HG03139 (cell line): ENCODE results near the gene RAB40A.
"Not testable (repeated sequence)": the region's sequence is repeated elsewhere in the genome, so short reads cannot be mapped to it uniquely, and the experiment has no call there.

Source experiments
- ATAC-seq: cut with Tn5 transposase; IDR thresholded peaks from one replicate; pipeline ENCODE4 v1.9.1; 2021; ENCODE audit not compliant: unreplicated experiment

The RAB40A gene

DNA sequence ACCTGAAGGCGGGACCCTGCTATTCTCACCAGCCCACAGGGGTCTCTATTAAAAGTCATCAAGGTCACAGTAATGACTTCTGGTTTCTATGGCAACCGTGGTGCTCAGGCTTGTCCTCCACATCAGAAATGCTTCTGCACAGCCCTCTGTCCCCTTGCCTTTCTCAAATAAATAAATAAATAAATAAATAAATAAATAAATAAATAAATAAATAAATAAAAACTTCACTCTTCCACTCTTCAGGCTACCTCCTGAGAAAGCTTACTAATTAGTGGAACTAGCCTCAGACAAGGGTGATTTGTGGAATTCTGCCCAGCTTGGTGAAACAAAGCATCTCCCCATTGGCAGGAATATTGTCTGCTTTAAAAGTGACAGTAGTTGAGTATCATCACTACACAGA is 5.5 kb upstream of the RAB40A start:
- ATAC-seq: no peak

DNA sequence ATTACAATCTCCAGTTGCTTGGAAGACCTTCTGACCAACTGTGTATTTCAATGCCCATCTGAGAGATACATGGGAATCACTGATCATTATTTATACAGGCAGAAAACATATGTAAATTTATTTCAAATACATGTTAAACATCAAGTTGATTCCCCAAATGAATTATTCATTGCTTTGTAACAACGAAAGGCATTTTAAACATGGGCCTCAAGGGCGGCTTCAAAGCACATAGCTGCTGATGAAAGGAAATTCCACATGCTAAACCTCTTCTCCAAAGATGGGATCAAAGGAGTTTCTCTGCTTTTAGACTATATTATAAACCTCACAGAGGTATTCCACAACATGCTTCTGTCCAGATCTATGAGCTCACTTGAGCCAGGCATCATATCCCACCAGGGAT is 4.3 kb upstream of the RAB40A start:
- ATAC-seq: no peak

DNA sequence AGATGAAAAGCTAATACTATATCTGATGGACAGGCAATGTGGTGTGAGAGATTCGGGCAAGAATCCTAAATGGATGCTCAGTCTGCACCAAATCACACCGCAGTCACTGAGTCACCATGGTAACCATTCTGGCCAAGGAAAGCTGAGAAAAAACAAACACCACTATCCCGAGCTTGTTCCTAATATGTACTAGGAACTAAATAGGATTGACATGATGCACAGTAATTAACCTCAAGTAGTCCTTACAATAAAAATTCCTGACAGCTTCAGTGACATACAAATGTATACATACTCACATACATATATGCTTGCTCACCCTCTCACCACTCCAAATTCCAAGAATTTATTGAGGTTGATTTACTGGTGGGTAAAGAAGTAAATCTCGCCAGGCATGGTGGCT is 1.1 kb upstream of the RAB40A start:
- ATAC-seq: no peak

DNA sequence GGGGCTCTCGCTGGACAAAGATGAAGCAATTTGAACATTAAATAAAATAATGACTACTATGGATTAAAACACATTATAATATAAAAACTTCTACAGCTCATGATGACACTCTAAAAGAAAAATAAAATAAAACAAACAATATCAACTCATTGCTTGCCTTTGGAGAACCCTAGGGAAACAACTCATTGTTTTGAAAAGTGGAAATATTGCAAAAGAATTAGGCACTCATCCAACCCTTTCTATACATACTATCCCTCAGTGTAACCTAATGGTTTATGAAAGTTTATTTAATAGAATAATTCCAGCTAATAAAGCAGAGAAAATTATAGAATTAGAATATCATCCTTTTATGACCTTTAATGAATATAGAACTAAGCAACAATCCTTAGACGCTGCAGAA is 718 bp downstream of the RAB40A start:
- no peak for ATAC-seq

DNA sequence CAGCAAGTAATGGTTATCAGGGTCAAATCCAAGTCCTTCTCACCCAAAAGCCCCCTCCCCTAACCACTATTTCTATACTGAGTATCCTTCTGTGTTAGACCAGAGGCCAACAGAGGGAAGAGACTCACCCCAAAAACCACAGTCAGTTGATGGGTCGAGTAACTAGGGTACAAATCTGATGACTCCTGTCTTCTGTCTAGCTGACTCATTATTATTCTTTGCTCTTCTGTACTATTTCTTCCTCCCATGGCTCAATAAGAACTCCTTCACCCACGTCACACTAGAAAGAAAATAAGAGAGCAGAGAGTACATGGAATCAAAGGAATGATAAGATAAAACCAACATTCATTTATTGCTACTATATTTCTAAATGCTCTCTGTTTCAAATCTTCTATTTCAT is 2.0 kb downstream of the RAB40A start:
- no peak for ATAC-seq

DNA sequence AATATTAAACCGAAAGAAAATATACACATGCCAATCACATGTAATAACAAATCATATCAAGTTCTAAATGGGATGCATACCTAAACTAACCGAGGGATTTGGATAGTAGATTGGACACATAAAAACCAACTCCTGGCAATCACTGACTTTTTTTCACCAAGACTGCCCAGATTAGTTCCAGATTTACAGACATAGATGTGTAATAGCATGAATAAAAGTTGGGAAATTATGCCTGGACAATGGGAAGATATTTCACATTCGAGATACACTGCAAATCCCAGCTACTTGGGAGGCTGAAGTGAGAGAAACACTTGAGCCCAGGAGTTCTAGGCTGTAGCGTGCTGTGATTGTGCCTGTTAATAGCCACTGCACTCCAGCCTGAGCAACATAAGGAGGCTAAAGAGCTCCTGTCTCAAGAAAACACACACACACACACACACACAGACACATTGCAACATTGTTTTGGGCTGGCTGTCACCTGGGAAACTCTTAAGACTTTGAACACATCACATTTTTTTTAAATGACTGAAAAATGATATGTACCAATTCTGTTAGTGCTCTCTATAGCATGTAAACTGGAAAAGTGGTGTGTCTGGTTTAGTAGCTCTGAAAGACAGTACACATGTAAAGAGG is 5.7 kb downstream of the RAB40A start:
- ATAC-seq: no peak

DNA sequence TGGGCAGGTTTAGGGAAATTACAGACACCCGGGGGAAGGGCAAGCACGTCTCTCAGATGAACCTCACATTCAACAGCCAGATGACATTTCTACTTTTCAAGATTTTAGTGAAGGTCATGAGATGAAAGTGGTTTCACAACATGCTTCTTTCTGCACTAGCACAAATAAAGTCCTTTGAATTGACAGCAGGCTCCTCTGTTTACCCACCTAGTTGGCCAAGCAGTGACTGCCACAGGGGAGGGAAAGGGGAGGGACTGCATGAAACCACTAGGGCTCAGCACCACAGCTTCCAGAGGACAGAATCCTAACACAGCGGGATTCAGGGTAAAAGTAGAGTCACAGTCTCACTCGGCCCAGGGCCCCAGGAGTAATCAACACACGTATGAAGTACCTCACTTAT is 6.2 kb downstream of the RAB40A start:
- ATAC-seq: no peak

DNA sequence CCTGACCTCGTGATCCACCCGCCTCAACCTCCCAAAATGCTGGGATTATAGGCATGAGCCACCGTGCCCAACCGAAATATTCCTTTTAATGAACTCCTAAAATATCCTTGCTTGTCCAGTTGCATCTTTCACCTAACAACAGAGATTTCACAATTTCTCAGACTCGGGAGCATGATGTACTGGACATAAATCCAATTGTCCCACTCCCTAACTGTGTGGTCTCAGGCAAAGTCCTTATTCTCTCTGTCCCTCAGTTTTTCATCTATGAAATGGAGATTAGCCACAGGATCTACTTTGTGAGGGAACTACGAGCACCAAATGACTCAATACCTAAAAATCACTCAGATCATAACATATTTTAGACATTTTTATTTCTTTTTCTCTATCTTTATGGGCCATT is 9.3 kb downstream of the RAB40A start:
- no peak for ATAC-seq

DNA sequence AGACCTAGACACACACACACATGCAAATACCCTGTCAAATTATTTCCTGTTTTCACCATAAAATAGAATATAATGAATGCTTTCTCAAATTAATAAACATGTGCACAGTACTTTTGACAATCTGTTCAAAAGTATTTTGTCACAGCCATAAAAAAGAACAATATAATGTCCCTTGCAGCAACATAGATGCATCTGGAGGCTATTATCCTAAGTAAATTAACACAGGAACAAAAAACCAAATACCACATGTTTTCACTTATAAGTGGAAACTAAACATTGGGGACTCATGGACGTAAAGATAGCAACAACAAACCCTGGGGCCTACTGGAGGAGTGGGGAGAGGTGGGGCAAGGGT is 15.5 kb downstream of the RAB40A start:
- ATAC-seq: no peak

DNA sequence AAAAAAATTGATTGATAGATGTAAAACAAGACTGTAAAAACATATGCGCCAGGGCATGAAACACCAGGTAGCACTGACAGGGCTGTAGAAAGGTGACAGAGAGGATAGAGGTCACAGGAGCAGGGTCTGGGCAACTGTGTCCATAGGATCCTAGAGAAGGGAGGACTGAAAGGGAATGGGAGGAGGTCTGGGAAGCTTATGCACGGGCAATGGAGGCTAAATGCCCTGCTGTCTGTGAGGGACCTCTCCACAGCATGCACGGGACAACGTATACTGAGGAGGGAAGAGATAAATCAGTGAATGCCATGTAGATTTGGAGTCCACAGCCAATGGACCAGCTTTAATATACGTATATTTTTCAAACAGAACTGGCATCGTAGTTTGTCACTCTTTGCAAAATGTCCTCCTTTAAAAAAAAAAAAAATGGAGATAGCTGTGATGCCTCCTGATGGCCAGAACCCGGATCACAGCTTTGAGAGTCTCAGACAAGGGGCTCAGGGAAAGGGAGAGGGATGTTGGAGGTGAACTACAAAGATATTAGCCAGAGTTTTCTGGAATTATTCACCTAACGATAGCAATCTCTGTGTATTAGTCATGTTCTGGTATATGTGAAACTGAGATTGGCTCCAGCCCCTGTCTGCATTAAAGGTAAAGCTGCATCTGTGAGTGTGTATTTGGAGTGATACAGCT is 16.0 kb downstream of the RAB40A start:
- ATAC-seq: no peak

DNA sequence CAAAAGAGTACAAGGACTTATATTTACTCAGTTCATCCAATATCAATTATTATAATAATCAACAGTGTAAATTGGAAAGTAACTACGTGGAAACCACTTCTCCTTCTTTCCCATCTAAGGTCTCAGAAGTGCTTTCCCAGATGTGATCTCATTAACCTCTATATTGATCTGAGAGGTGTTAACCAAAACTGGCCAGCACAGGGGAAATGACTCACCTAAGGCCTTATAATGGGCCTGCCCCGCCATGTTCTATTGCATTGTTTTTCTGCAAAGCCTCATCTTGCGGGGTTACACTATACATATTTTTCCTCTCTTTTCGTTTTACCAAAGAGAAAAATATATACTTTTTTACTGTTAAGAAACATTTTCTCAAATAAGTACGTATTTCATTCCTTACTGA is 20.5 kb downstream of the RAB40A start:
- ATAC-seq: no peak

DNA sequence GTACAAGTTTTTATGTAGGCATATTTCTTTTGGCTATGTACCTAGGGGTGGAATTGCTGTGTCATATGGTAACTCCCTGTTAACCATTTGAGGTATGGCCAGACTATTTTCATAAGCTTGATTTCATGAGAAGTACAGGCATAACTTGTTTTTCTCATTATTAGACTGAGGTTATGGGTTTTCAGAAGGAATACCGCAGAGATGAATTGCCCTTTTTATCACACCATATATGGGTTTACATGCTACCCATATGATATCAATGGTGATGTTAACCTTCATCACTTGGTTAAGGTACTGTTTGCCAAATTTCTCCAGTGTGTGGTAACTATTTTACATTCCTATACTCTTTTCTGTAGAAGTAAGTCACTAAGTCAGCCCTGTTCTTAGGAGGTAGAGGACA is 23.5 kb downstream of the RAB40A start:
- ATAC-seq: no peak

DNA sequence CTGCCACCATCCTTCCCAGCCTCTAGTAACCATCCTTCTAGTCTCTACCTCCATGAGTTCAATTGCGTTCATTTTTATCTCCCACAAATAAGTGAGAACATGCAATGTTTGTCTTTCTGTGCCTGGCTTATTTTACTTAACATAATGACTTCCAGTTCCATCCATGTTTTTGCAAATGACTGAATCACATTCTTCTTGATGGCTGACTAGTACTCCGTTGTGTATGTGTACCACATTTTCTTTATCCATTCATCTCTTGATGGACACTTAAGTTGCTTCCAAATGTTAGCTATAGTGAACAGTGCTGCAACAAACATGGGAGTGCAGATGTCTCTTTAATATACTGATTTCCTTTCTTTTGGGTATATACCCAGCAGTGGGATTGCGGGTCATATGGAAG is 25.7 kb downstream of the RAB40A start:
- not testable (repeated sequence) for ATAC-seq

DNA sequence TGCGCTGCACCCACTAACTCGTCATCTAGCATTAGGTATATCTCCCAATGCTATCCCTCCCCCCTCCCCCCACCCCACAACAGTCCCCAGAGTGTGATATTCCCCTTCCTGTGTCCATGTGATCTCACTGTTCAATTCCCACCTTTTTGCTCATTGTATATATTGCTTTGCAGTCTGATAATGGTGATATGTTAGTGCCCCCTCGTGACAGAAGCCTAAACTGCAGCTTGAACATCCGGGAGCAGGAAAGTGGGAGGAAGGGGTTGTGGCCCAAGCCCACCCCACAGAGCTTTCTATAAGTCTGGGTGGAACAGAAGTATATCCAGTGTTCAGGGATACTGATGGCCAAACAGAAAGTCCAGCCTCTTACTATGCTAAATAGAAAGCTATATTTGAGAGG is 29.6 kb downstream of the RAB40A start:
- not testable (repeated sequence) for ATAC-seq

DNA sequence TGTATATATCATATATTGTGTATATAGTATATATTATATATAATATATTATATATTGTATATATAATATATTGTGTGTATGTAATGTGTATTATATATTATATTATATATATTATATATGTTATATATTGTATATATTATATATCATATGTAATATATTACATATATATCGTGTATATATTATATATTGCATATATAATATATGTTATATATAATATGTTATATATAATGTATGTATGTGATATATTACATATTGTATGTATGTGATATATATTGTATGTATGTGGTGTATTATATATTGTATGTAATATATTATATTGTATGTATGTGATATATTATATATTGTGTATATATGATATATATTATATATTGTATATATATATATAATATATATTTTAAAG is 30.5 kb downstream of the RAB40A start:
- ATAC-seq: no peak

DNA sequence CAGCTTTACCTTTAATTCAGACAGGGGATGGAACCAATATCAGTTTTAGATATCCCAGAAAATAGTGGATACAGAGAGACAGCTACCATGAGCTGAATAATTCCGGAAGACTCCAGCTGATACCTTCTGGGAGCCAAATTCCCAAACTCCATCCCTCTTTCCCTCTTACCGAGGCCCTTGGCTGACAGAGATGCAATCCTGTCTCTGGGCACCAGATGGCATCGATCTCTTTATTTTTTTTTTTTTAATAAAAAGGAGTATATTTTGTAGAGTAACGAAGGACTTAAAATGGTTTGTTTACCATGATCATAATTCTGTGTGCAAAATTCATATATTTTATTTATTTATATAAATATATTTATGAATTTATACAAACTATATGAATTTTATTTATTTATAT is 31.0 kb downstream of the RAB40A start:
- ATAC-seq: no peak

DNA sequence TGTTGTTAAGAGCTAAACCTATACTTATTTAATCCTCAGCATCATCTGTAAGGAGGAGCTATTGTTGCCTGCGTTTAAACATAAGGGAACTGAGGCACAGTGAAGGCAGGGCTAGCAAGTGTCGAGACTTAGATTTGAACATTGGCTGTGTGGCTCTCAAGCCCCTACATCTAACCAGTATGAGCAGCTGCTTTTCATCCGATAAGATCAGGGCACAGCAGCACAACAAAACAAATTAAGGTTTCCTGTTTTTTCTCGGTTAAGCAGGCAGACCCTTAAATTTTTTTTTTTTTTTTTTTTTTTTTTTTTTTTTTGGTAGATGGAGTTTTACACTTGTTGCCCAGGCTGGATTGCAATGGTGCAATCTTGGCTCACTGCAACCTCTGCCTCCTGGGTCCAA is 35.6 kb downstream of the RAB40A start:
- ATAC-seq: no peak

DNA sequence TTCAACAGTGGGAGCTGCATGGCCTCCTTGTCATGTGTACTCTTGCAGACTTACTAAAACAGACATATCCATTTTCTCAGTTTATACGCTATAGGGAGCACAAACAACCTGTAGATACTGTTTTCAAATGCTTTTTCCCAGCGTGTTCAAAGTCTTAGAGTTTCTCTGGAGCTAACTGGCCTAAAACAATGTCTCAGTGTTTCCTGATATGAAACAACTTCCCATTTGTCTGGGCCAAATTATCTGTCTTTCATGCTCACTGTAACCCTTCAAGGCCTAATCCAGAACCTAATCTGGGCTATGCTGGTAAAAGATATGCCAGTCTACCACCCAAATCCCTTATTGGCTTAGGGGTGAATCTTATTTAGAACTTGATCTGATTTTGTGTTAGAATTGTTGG is 38.8 kb downstream of the RAB40A start:
- no peak for ATAC-seq

DNA sequence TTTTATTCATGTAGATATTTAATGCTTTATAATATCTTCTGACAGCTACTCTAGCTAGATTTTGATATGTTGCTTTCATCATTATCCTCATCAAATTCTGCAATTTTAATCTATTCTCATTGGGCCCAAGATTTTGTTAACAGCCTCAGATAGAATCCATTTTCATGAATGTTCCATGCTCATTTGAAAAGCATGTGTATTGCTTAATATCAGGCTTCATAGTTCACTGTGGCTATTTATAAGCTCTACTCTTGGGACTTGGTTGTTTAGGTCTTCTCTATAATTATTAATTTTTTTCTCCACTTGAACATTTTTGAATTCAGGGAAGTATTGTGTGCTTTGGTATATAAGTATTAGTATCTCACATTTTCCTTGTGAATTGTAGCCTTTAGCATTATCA is 41.8 kb downstream of the RAB40A start:
- ATAC-seq: no peak

DNA sequence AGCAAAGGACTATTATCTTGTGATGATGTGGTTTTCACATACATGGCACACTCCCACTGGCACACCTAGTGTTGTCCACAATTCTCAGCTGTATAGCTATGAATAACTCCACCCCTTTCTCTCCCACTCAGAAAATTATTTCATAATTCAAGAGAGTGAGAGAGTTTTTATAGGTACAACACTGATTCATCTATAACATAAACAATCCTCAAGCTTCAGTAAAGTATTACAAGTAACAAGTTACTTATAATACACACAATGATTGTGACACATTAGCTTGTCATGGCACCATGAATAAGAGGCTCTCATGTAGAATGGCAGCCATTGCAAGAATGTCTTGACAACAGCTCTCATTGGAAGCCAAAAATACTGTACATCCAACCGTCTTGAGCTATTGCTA is 43.9 kb downstream of the RAB40A start:
- no peak for ATAC-seq

DNA sequence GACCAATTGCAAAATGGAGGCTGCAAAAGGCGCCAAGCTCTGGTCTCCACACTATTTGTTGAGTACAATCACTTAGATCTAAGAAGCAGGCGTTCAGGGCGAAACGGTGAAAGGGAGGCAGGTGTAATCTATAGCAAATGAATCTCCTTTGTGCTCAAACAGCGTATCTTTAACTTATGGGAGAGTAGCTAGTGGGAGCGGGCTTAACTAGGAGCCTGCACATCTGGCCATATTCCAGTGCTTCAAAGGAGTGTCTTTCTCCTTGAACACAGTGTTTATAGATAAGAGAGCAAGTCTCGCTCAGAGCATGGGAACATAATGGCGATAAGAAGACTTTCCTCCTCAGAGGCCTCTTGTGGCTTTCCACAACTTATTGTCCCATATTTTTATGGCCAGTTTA is 49.3 kb downstream of the RAB40A start:
- ATAC-seq: not testable (repeated sequence)

DNA sequence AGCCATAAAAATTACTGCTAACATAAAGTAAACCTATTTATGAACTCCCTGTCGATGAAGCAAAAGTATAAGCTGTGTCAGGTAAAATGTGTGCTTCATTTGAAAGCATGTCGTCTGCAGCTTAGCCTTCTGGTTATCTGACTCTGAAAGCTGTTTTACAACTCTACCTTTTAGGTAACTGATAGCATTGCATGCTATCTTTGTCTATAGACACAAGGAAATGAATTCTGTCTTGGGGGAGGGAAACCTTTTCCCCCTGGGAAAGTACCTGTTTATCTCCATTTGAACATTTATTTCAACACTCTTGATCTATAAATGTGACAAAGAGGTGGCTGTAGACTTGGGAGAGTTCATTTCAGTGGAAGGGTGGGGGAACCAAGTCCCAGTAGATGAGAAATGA is 51.4 kb downstream of the RAB40A start:
- no peak for ATAC-seq

DNA sequence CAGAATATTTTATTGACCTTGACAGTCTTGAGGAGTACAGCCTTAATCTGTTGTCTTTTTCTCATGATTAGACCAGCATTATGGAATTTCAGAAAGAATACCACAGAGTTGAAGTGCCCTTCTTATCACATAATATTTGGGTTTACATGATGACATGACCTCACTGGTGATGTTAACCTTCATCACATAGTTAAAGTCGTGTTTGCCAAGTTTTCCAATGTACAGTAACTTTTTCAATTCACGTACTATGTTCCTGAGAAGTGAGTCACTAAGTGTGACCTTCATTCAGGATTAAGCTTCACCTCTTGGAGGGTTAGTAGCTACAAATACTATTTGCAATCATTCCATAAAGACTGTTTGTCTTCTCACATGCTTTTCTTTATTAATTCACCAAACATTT is 52.1 kb downstream of the RAB40A start:
- no peak for ATAC-seq
